Testis (tissue), 3 donors: ENCODE data around the gene FBXL7. TPM values are rescaled to one million over a fixed set of nuclear protein-coding genes. Genes with fewer than 3 reads are reported as not detected.

Source experiments
- DNase-seq: peaks from one replicate; pipeline ENCODE4 v3.0.0-alpha.2; 2019
- H3K27ac ChIP-seq, 2 donors: fragments of 200-600 bp; sonication (generic); one replicate each; pipeline ENCODE4 v1.5.1; 2019
- H3K27me3 ChIP-seq: fragments of 200-600 bp; sonication (generic); one replicate; pipeline ENCODE4 v1.5.1; 2019
- H3K36me3 ChIP-seq: fragments of 200-600 bp; sonication (generic); one replicate; pipeline ENCODE4 v1.5.1; 2017; ENCODE audit warnings: low read depth; ENCODE audit errors: missing control alignments
- H3K4me1 ChIP-seq: fragments of 200-600 bp; sonication (generic); one replicate; pipeline ENCODE4 v1.5.1; 2019
- H3K4me3 ChIP-seq, 2 donors: fragments of 200-600 bp; sonication (generic); one replicate each; pipeline ENCODE4 v1.5.1; 2017 to 2019
- H3K9me3 ChIP-seq: fragments of 200-600 bp; sonication (generic); one replicate; pipeline ENCODE4 v1.5.1; 2017
- POLR2A ChIP-seq: fragments of 450-650 bp; IDR thresholded peaks from one replicate; pipeline ENCODE4 v1.6.1; 2017; ENCODE audit warnings: antibody characterized with exemption, mild to moderate bottlenecking, moderate library complexity
- WGBS, 2 donors: methylation state at CpG; one replicate each; pipeline ENCODE4 v1.1.5; 2018; 5-methylcytosine and 5-hydroxymethylcytosine counted together
- intact Hi-C: fragments of 100-400 bp; cut with DNase I; formaldehyde crosslinking; loops from one replicate; pipeline ENCODE4 v1.15.1; 2023; ENCODE audit warnings: low total_unique reads
- polyA plus RNA-seq: library from polyadenylated mRNA; stranded (reverse); fragments of 350-450 nt; fragmentation: Illumina TruSeq; extraction: RNeasy Lipid Tissue Mini Kit (QIAGEN cat#74804); gene quantifications from one replicate; pipeline ENCODE4 v1.2.3, GENCODE V29; 2014; ENCODE audit warnings: low read depth, low replicate concordance; ENCODE audit not compliant: insufficient read depth
- total RNA-seq, 2 donors: library from RNA; depleted of rRNA; stranded (reverse); fragments of >200 nt; gene quantifications; one replicate each; pipeline ENCODE4 v1.2.3, GENCODE V29; 2016
- TF ChIP-seq, protein P1 (sequence below), 3 experiments: fragments of 450-650 bp in 2 of 3; fragments of 200-600 bp in 1 of 3; sonication (generic) in 1 of 3; IDR thresholded peaks; one replicate each; pipeline ENCODE4 v1.5.1; 2016 to 2019; ENCODE audit warnings: antibody characterized with exemption in 3 of 3, mild to moderate bottlenecking in 2 of 3, moderate library complexity in 1 of 3

Gene FBXL7
- total and polyA plus RNA-seq, 3 donors from 2014 or later: 9.8 to 17.3 (median 15.2) TPM

DNA sequence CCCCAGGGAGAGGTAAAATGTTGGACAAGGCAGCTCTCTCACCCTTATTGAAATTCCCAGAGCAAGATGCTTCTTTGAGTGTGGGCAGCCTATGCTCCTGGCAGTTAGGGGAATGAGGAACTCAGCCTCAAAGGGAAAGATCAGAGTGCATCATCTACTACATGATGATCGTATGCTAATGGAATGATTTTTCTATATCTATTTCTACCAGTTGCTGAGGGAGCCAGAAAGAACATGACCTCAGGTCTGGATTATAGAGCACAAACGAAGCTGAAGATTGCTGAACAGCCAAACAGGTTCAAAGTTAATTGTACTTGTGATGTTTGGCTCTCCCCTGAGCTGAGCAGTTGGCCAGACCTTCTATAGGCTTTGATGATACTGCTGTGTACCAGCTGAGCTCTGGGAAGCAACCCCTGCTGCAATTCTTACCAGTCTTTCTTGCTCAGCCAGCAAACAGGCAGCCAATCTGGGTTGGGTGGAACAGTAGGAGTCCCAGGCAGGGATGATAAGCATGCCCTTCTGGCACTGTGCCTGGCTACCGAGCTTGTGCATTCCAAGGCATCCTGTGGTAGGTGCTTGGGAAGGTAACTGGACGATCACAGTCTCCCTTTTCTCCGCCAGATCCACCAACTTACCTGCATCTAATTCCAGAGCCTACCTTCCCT lies 10.3 kb upstream of the FBXL7 start:
- Histone ChIP-seq H3K36me3 (no peaks in the 10 kb centered on the region), H3K4me1 (no peaks in the 10 kb centered on the region), H3K9me3 (no peaks in the 10 kb centered on the region), H3K27me3 (no peaks in the 10 kb centered on the region), H3K4me3 (no peak overlapping the region), H3K27ac (no peak overlapping the region)
- no peak for TF ChIP-seq POLR2A
- TF ChIP-seq, protein P1, sequence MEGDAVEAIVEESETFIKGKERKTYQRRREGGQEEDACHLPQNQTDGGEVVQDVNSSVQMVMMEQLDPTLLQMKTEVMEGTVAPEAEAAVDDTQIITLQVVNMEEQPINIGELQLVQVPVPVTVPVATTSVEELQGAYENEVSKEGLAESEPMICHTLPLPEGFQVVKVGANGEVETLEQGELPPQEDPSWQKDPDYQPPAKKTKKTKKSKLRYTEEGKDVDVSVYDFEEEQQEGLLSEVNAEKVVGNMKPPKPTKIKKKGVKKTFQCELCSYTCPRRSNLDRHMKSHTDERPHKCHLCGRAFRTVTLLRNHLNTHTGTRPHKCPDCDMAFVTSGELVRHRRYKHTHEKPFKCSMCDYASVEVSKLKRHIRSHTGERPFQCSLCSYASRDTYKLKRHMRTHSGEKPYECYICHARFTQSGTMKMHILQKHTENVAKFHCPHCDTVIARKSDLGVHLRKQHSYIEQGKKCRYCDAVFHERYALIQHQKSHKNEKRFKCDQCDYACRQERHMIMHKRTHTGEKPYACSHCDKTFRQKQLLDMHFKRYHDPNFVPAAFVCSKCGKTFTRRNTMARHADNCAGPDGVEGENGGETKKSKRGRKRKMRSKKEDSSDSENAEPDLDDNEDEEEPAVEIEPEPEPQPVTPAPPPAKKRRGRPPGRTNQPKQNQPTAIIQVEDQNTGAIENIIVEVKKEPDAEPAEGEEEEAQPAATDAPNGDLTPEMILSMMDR (IDR thresholded peaks at IDR 0.05): no peak
- peak; percentile 62 for DNase-seq
- WGBS, 2 donors: 73 to 74% methylated on average over 5 of the region's 5 CpGs
- intact Hi-C loops: no loop called here

DNA sequence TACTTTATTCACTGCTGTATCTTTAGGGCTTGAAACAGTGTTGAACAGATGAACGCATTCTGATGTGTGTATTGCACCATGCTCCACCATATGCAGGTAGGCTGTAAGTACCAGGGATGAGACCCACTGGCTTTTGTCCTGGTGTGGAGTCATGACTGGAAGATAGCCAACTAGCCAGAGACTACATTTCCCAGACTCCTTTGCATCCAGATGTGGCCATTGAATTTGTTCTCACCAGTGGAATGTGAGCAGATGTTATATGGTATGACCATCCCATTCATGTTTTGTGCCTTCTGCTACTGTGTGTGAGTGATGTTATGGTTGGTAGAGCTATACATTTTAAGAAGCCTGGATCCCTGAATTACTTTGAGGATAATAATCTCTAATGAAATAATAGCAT lies 7.4 kb upstream of the FBXL7 start:
- H3K4me1 ChIP-seq: no peaks in the 10 kb centered on the region
- H3K36me3 ChIP-seq: no peaks in the 10 kb centered on the region
- DNase-seq: no peak

DNA sequence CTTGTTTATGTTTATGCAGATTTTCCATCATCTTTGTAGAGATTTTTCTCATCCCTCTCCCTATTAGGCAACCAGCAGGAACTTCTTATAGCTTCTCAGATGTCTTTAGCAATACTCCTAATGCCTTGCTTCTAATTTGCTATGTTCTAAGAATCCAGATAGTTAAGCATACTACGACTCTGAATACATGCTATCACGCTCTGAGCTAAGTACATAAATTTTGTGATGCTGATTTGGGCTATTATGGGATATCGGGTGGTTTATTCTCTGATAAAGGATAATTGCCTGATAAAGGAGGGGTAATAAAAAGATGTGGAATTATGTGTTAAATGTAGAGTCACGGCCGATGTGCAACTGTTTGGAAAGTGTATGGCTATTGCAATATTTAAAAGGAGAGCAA lies 6.5 kb upstream of the FBXL7 start:
- Histone ChIP-seq H3K27me3 (no peaks in the 10 kb centered on the region), H3K4me1 (no peaks in the 10 kb centered on the region), H3K9me3 (no peaks in the 10 kb centered on the region), H3K27ac (no peak overlapping the region), H3K36me3 (no peaks in the 10 kb centered on the region), H3K4me3 (no peak overlapping the region)
- 86 to 92% methylated on average over 5 of the region's 5 CpGs for WGBS, 2 donors
- DNase-seq: no peak
- TF ChIP-seq POLR2A: no peak
- TF ChIP-seq, protein P1 (IDR thresholded peaks at IDR 0.05): no peak
- intact Hi-C loops: no loop called here

More for the DNA sequence above, 7.4 kb upstream of the FBXL7 start:
- no peak overlapping the region for H3K4me3 ChIP-seq
- H3K27me3 ChIP-seq: no peaks in the 10 kb centered on the region
- H3K9me3 ChIP-seq: no peaks in the 10 kb centered on the region
- no peak overlapping the region for H3K27ac ChIP-seq
- 79 to 92% methylated on average over 1 of the region's 1 CpG for WGBS, 2 donors
- intact Hi-C loops: no loop called here
- TF ChIP-seq, protein P1 (IDR thresholded peaks at IDR 0.05): no peak
- no peak for TF ChIP-seq POLR2A

DNA sequence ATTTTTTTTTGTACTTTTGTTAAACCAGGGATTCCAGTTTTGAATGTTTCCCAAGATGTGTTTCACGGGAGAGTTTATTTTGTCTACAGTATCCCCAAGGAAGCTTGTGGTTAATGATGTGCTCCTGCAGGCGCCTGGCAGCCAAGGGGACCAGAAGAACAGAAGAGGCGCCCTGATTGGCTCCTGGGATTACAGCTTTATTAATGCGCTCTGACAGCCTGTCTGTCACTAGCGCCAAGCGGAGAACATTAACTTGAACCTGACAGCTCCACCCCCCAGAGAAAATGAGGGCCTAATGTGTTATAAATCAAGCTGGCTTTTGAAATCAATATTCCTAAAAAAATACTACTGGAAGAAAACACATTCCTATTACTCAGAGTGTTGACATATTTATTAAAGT lies 5.0 kb upstream of the FBXL7 start:
- WGBS, 2 donors: 75 to 80% methylated on average over 6 of the region's 6 CpGs
- no peak for DNase-seq
- H3K9me3 ChIP-seq: no peaks in the 10 kb centered on the region
- no peaks in the 10 kb centered on the region for H3K36me3 ChIP-seq
- TF ChIP-seq, protein P1 (IDR thresholded peaks at IDR 0.05): no peak
- no peak for TF ChIP-seq POLR2A
- no peaks in the 10 kb centered on the region for H3K4me1 ChIP-seq
- intact Hi-C loops: no loop called here
- H3K27ac ChIP-seq: no peak overlapping the region
- no peaks in the 10 kb centered on the region for H3K27me3 ChIP-seq
- no peak overlapping the region for H3K4me3 ChIP-seq

DNA sequence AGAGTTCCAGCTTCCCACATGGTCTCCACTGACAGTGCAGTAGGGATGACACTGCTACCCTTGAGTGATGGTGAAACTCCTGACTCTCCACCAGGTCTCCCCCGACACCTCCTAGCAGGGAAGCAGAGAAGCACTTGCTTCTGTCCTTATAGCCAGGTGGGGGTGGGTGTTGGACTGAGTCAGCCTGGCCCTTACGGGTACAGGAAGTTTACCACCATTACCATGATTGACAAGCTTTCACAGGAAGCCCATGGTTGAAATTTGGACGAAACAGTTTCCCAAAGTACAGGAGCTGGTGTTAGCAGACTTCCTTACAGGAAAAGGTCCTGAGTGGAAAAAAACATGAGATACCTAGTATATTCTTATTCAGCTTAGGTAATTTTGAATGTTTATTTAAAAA lies 3.1 kb upstream of the FBXL7 start:
- H3K27me3 ChIP-seq: no peaks in the 10 kb centered on the region
- no peaks in the 10 kb centered on the region for H3K9me3 ChIP-seq
- no peaks in the 10 kb centered on the region for H3K36me3 ChIP-seq
- intact Hi-C loops: no loop called here
- no peak for TF ChIP-seq POLR2A
- DNase-seq: no peak
- 83% methylated on average over 3 of the region's 3 CpGs for WGBS, 2 donors
- no peak overlapping the region for H3K4me3 ChIP-seq
- peaks cover 3% of the 10 kb centered on the region for H3K4me1 ChIP-seq
- no peak overlapping the region for H3K27ac ChIP-seq
